Stimulated activated CD4-positive, alpha-beta T cell treated with anti-CD3 and anti-CD28 coated beads, Interleukin-1b, Interleukin-23, amount 100 ng/mL, for 48 hours (primary cell): ENCODE measurements around the gene MMGT1.
"Not testable (repeated sequence)": the region's sequence is repeated elsewhere in the genome, so short reads cannot be mapped to it uniquely, and the experiment has no call there.

Experiments
- DNase-seq: peaks from one replicate; pipeline ENCODE4 v3.0.0-alpha.2; 2020

Gene MMGT1

GRCh38 chrX:135920516-135920915 is 53.3 kb downstream of the MMGT1 start:
- not testable (repeated sequence) for DNase-seq

GRCh38 chrX:135914404-135914803 is 59.4 kb downstream of the MMGT1 start:
- DNase-seq: no peak
